ENCODE results near the gene MSI2. TPM values are rescaled to one million over a fixed set of nuclear protein-coding genes. Genes with fewer than 3 reads are reported as not detected.

MSI2 gene
- total and polyA plus RNA-seq, 9 of the 15 experiments (the other 6 are each of a cell fraction or from before 2014, with no cell fraction given), result 4.6 to 61.8 (median 42.4) TPM

- 91% methylated on average over 5 of the region's 6 CpGs for WGBS (ENCODE audit: insufficient coverage, low coverage, missing lambda C conversion rate)
- no peak overlapping the region for H3K4me3 ChIP-seq
- ATAC-seq (no peak), FAIRE-seq (no peak), DNase-seq (ENCODE audit: extremely low read depth in 1 of 4, low spot score in 3 of 4) (no peak)
- no TSS peak for BruUV-seq (replicated peaks)
- H3K36me3 ChIP-seq (ENCODE audit: control insufficient read depth, insufficient read depth, low read length), result peaks cover 37% of the 10 kb centered on the region; the same call in 2 of the 3 replicates
- no peak overlapping the region for H2AFZ ChIP-seq (ENCODE audit: low read depth, low read length)
- TF ChIP-seq RHOXF2B (CRISPR knock-in tag; conservative IDR thresholded peaks at IDR 0.05) (no peak), SIN3A (IDR thresholded peaks at IDR 0.05; ENCODE audit: borderline replicate concordance in 2 of 2, control insufficient read depth in 1 of 2, low read depth in 2 of 2, low read length in 2 of 2) (no peak), CTBP1 (IDR thresholded peaks at IDR 0.05; ENCODE audit: borderline replicate concordance) (no peak), MEF2A (IDR thresholded peaks at IDR 0.05; ENCODE audit: control insufficient read depth, low read depth, low read length) (no peak), PATZ1 (CRISPR knock-in tag; IDR thresholded peaks at IDR 0.05; ENCODE audit: borderline replicate concordance) (no peak)
- no peak overlapping the region for H3K4me2 ChIP-seq (ENCODE audit: insufficient read depth, low read length)
- H3K9me1 ChIP-seq (ENCODE audit: control insufficient read depth, insufficient read depth, low read length), result no peaks in the 10 kb centered on the region
- no peak overlapping the region for H3K9ac ChIP-seq (ENCODE audit: insufficient read depth in 1 of 2, low read depth in 2 of 2, low read length in 2 of 2)
- peaks cover 4 to 11% of the 10 kb centered on the region in 2 experiments; a peak in 3 of 5 replicates for H3K4me1 ChIP-seq (replicated peaks in 1 of 2; ENCODE audit: control insufficient read depth in 2 of 2, insufficient read depth in 2 of 2, low read length in 2 of 2)
- in situ Hi-C loops (cut with MboI), result no loop called here
- H3K79me2 ChIP-seq (ENCODE audit: control insufficient read depth, insufficient read depth, low read length), result peaks cover 20% of the 10 kb centered on the region; the same call in 2 of the 3 replicates
- H3K27ac ChIP-seq (ENCODE audit: extremely low read depth, low read depth, low read length), result no peak overlapping the region
- H3K27me3 ChIP-seq (ENCODE audit: control insufficient read depth in 2 of 2, insufficient read depth in 2 of 2, low read length in 2 of 2), result no peaks in the 10 kb centered on the region
- H3K9me3 ChIP-seq (replicated peaks; ENCODE audit: control insufficient read depth, insufficient read depth, low read depth, low read length), result no peaks in the 10 kb centered on the region
- intact Hi-C loops (cut with micrococcal nuclease), result no loop called here
- ChIA-PET POLR2A (interaction anchor here (0.9 kb wide), 1 partner anchor 17 kb away, joined by 3 read pairs; no protein-coding TSS in a partner anchor), CTCF (ENCODE audit: low intra/inter-chr PET ratio) (no interaction called here)
- H4K20me1 ChIP-seq (replicated peaks; ENCODE audit: control insufficient read depth, insufficient read depth, low read length), result 0 out of 2 replicates have a peak, but pooled peaks cover 8% of the 10 kb centered on the region
Measured at GRCh38 chr17:57350266-57350665, 93.9 kb downstream of the MSI2 start.

All from K562 (cell line).